Measurements from ENCODE around the gene PIP. TPM values are rescaled to one million over a fixed set of nuclear protein-coding genes. Genes with fewer than 3 reads are reported as not detected.
"Not testable (repeated sequence)": the region's sequence is repeated elsewhere in the genome, so short reads cannot be mapped to it uniquely, and the experiment has no call there.

Gene PIP
- total RNA-seq, 1 experiment from 2014 or later: not detected

DNA sequence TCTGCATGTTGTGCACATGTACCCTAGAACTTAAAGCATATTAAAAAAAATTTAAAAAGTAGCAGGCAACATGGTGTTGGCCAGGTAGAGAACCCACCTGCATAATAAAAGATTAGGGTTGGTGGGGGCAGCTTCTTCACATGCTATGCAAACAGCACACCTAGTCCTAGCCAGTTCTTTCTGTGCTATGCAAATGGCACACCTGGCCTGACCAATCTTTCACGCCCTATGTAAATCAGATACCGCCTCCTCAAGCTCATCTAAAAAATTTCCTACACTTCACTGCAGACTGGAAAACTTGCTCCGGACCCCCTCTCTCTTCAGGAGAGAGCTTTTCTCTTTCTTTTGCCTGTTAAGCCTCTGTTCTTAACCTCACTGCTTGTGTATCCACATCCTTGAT, 14.5 kb upstream of the PIP start:
- POLR2A ChIA-PET: no interaction called here
- no TSS peak for BruUV-seq (replicated peaks)
- H3K27me3 ChIP-seq (ENCODE audit: control insufficient read depth, insufficient read depth, low read length): no peaks in the 10 kb centered on the region
- no peak overlapping the region for H3K4me3 ChIP-seq (ENCODE audit: low read depth in 2 of 2, low read length in 2 of 2)
- no peak for ATAC-seq
- DNase-seq (ENCODE audit: low read depth, low spot score): no peak
- intact Hi-C loops (cut with micrococcal nuclease; ENCODE audit: unreplicated experiment): no loop called here
- in situ Hi-C loops (cut with HindIII; ENCODE audit: low pct_unique_long_range_greater_than_20kb, low sequenced_read_pairs): no loop called here
- TF ChIP-seq POLR2AphosphoS5 (IDR thresholded peaks at IDR 0.05; ENCODE audit: low read depth, low read length) (no peak), SIN3A (IDR thresholded peaks at IDR 0.05; ENCODE audit: borderline replicate concordance, insufficient read depth, low read depth, low read length) (no peak), REST (IDR thresholded peaks at IDR 0.05; ENCODE audit: insufficient read depth in 1 of 2, low read depth in 2 of 2, low read length in 1 of 2) (no peak), TCF7L2 (IDR thresholded peaks at IDR 0.05; ENCODE audit: low read depth, low read length) (no peak), CTCF (IDR thresholded peaks at IDR 0.05) (no peak)
- no peak overlapping the region for H3K27ac ChIP-seq (ENCODE audit: low read length)
- no peaks in the 10 kb centered on the region for H3K4me1 ChIP-seq (ENCODE audit: control insufficient read depth, insufficient read depth, low read length)
- no peaks in the 10 kb centered on the region for H3K9me3 ChIP-seq (ENCODE audit: control insufficient read depth, insufficient read depth, low read depth, low read length)
- CTCF ChIA-PET: no interaction called here
- H3K36me3 ChIP-seq (ENCODE audit: control insufficient read depth, insufficient read depth, low read length): no peaks in the 10 kb centered on the region

DNA sequence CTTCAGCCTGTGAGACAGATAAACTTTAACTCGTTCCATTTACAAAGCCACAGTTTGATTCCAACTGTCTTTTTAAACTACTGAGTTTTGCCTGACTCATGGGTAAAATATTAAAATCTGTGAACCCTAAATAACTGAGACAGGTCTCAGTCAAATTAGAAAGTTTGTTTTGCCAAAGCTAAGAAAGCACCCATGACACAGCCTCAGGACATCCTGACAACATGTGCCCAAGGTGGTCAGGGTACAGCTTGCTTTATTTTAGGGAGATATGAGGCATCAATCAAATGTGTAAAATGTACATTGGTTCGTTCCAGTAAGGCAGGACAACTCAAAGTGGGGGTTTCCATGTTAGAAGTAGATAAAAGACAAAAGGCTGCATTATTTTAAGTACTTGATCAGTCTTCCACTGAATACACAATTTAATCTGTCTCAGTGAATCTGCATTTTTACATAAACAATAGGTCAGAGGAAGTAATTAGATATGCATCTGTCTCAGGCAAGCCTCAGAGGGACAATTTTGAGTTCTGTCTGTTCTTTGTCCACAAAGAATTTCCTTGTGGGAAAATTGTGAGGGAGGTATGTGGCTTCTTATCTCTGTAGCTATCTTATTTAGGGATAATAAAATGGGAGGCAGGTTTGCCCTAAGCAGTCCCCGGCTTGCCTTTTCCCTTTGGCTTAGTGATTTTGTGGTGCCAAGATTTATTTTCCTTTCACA, 11.0 kb upstream of the PIP start:
- Histone ChIP-seq H3K4me1 (ENCODE audit: control insufficient read depth, insufficient read depth, low read length) (no peaks in the 10 kb centered on the region), H3K4me3 (ENCODE audit: low read depth in 2 of 2, low read length in 2 of 2) (no peak overlapping the region), H3K27ac (ENCODE audit: low read length) (no peak overlapping the region), H3K36me3 (ENCODE audit: control insufficient read depth, insufficient read depth, low read length) (no peaks in the 10 kb centered on the region), H3K9me3 (ENCODE audit: control insufficient read depth, insufficient read depth, low read depth, low read length) (0 out of 2 replicates have a peak, but pooled peaks cover 4% of the 10 kb centered on the region), H3K27me3 (ENCODE audit: control insufficient read depth, insufficient read depth, low read length) (no peaks in the 10 kb centered on the region)
- DNase-seq (ENCODE audit: low read depth, low spot score) (no peak), ATAC-seq (no peak)
- in situ Hi-C loops (cut with HindIII; ENCODE audit: low pct_unique_long_range_greater_than_20kb, low sequenced_read_pairs) (no loop called here), intact Hi-C loops (cut with micrococcal nuclease; ENCODE audit: unreplicated experiment) (no loop called here)
- ChIA-PET POLR2A (no interaction called here), CTCF (no interaction called here)
- no TSS peak for BruUV-seq (replicated peaks)
- no peak for TF ChIP-seq CTCF (IDR thresholded peaks at IDR 0.05)
- no peak for TF ChIP-seq POLR2AphosphoS5 (IDR thresholded peaks at IDR 0.05; ENCODE audit: low read depth, low read length)
- no peak for TF ChIP-seq TCF7L2 (IDR thresholded peaks at IDR 0.05; ENCODE audit: low read depth, low read length)
- no peak for TF ChIP-seq SIN3A (IDR thresholded peaks at IDR 0.05; ENCODE audit: borderline replicate concordance, insufficient read depth, low read depth, low read length)
- no peak for TF ChIP-seq REST (IDR thresholded peaks at IDR 0.05; ENCODE audit: insufficient read depth in 1 of 2, low read depth in 2 of 2, low read length in 1 of 2)

DNA sequence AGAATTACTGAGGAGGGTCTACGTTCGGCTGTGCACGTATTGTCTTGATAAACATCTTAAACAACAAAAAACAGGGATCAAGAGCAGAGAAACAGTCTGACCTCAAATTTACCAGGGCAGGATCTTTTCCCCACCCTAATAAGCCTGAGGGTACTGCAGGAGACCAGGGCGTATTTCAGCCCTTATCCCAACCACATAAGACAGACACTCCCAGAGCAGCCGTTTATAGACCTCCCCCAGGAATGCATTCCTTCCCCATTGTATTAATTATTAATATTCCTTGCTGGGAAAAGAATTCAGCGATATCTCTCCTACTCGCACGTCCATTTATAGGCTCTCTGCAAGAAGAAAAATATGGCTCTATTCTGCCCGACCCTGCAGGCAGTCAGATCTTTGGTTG, 8.6 kb upstream of the PIP start:
- POLR2A ChIA-PET; H3K4me3 ChIP-seq (ENCODE audit: low read depth in 2 of 2, low read length in 2 of 2); H3K9me3 ChIP-seq (ENCODE audit: control insufficient read depth, insufficient read depth, low read depth, low read length); ATAC-seq; CTCF ChIA-PET; H3K4me1 ChIP-seq (ENCODE audit: control insufficient read depth, insufficient read depth, low read length); H3K36me3 ChIP-seq (ENCODE audit: control insufficient read depth, insufficient read depth, low read length); DNase-seq (ENCODE audit: low read depth, low spot score); intact Hi-C loops (cut with micrococcal nuclease; ENCODE audit: unreplicated experiment); in situ Hi-C loops (cut with HindIII; ENCODE audit: low pct_unique_long_range_greater_than_20kb, low sequenced_read_pairs); H3K27ac ChIP-seq (ENCODE audit: low read length); H3K27me3 ChIP-seq (ENCODE audit: control insufficient read depth, insufficient read depth, low read length); BruUV-seq (replicated peaks): not testable (repeated sequence)
